ENCODE measurements around the gene TAS1R1.

TAS1R1 gene

GRCh38 chr1:6585081-6585722, 30.1 kb downstream of the TAS1R1 start:
- H3K4me3 ChIP-seq (ENCODE audit: low read length): no peak overlapping the region
- H3K36me3 ChIP-seq (ENCODE audit: control insufficient read depth, low read length): peaks cover 51% of the 10 kb centered on the region

GRCh38 chr1:6585841-6586240, 30.7 kb downstream of the TAS1R1 start:
- TF ChIP-seq EZH2phosphoT487 (IDR thresholded peaks at IDR 0.05; ENCODE audit: borderline replicate concordance, low read length): no peak
- TF ChIP-seq CTCF (IDR thresholded peaks at IDR 0.05; ENCODE audit: low read depth, low read length, poor library complexity, severe bottlenecking): no peak
- peaks cover 54% of the 10 kb centered on the region for H3K36me3 ChIP-seq (ENCODE audit: control insufficient read depth, low read length)
- H4K20me1 ChIP-seq (ENCODE audit: control insufficient read depth, insufficient read depth, low read depth, low read length): peaks cover 3% of the 10 kb centered on the region; the same call in 1 of the 2 replicates
- H3K79me2 ChIP-seq (ENCODE audit: control insufficient read depth, low read length): peaks cover 23% of the 10 kb centered on the region
- H3K4me2 ChIP-seq (ENCODE audit: low read length): no peak overlapping the region
- H3F3A ChIP-seq (ENCODE audit: control insufficient read depth, insufficient read depth): no peaks in the 10 kb centered on the region; the same call in 1 of the 2 replicates
- H3K4me1 ChIP-seq (ENCODE audit: control insufficient read depth, low read length): peaks cover 29% of the 10 kb centered on the region
- no peak overlapping the region for H3K27ac ChIP-seq (ENCODE audit: low read depth, low read length)
- H3K9me2 ChIP-seq (replicated peaks; ENCODE audit: control insufficient read depth, low read length): no peaks in the 10 kb centered on the region
- H3K27me3 ChIP-seq (ENCODE audit: control insufficient read depth, low read length): no peaks in the 10 kb centered on the region
- no peak overlapping the region for H3K4me3 ChIP-seq (ENCODE audit: low read length)
- no peaks in the 10 kb centered on the region for H3K9me3 ChIP-seq (ENCODE audit: control insufficient read depth, insufficient read depth, low read length)

More at GRCh38 chr1:6585081-6585722, 30.1 kb downstream of the TAS1R1 start:
- H3K79me2 ChIP-seq (ENCODE audit: control insufficient read depth, low read length): peaks cover 29% of the 10 kb centered on the region
- no peak overlapping the region for H3K27ac ChIP-seq (ENCODE audit: low read depth, low read length)
- no peak for TF ChIP-seq EZH2phosphoT487 (IDR thresholded peaks at IDR 0.05; ENCODE audit: borderline replicate concordance, low read length)
- no peak for TF ChIP-seq CTCF (IDR thresholded peaks at IDR 0.05; ENCODE audit: low read depth, low read length, poor library complexity, severe bottlenecking)
- peaks cover 33% of the 10 kb centered on the region for H3K4me1 ChIP-seq (ENCODE audit: control insufficient read depth, low read length)
- peaks cover 3% of the 10 kb centered on the region; the same call in 1 of the 2 replicates for H4K20me1 ChIP-seq (ENCODE audit: control insufficient read depth, insufficient read depth, low read depth, low read length)
- H3K27me3 ChIP-seq (ENCODE audit: control insufficient read depth, low read length): no peaks in the 10 kb centered on the region
- no peaks in the 10 kb centered on the region for H3K9me3 ChIP-seq (ENCODE audit: control insufficient read depth, insufficient read depth, low read length)
- no peaks in the 10 kb centered on the region for H3K9me2 ChIP-seq (replicated peaks; ENCODE audit: control insufficient read depth, low read length)
- no peak overlapping the region for H3K4me2 ChIP-seq (ENCODE audit: low read length)
- no peaks in the 10 kb centered on the region for H3F3A ChIP-seq (ENCODE audit: control insufficient read depth, insufficient read depth)

GRCh38 chr1:6586404-6586816, 31.3 kb downstream of the TAS1R1 start:
- TF ChIP-seq EZH2phosphoT487 (IDR thresholded peaks at IDR 0.05; ENCODE audit: borderline replicate concordance, low read length): no peak
- no peak for TF ChIP-seq CTCF (IDR thresholded peaks at IDR 0.05; ENCODE audit: low read depth, low read length, poor library complexity, severe bottlenecking)
- Histone ChIP-seq H3K4me2 (ENCODE audit: low read length) (no peak overlapping the region), H3K9me3 (ENCODE audit: control insufficient read depth, insufficient read depth, low read length) (no peaks in the 10 kb centered on the region), H3K79me2 (ENCODE audit: control insufficient read depth, low read length) (peaks cover 17% of the 10 kb centered on the region), H3K4me3 (ENCODE audit: low read length) (no peak overlapping the region), H3K4me1 (ENCODE audit: control insufficient read depth, low read length) (peaks cover 24% of the 10 kb centered on the region), H3K27ac (ENCODE audit: low read depth, low read length) (no peak overlapping the region), H3K27me3 (ENCODE audit: control insufficient read depth, low read length) (no peaks in the 10 kb centered on the region), H3K36me3 (ENCODE audit: control insufficient read depth, low read length) (peaks cover 58% of the 10 kb centered on the region), H3F3A (ENCODE audit: control insufficient read depth, insufficient read depth) (no peaks in the 10 kb centered on the region; the same call in 1 of the 2 replicates), H3K9me2 (replicated peaks; ENCODE audit: control insufficient read depth, low read length) (no peaks in the 10 kb centered on the region), H4K20me1 (ENCODE audit: control insufficient read depth, insufficient read depth, low read depth, low read length) (peaks cover 3% of the 10 kb centered on the region; the same call in 1 of the 2 replicates)
